Glomerular visceral epithelial cell (primary cell): ENCODE measurements around the gene BPNT1.
"Not testable (repeated sequence)": the region's sequence is repeated elsewhere in the genome, so short reads cannot be mapped to it uniquely, and the experiment has no call there.

Source experiments
- DNase-seq: peaks from one replicate; pipeline ENCODE4 v3.0.0-alpha.2; 2016; ENCODE audit errors: extremely low spot score

The BPNT1 gene, protein sequence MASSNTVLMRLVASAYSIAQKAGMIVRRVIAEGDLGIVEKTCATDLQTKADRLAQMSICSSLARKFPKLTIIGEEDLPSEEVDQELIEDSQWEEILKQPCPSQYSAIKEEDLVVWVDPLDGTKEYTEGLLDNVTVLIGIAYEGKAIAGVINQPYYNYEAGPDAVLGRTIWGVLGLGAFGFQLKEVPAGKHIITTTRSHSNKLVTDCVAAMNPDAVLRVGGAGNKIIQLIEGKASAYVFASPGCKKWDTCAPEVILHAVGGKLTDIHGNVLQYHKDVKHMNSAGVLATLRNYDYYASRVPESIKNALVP

DNA sequence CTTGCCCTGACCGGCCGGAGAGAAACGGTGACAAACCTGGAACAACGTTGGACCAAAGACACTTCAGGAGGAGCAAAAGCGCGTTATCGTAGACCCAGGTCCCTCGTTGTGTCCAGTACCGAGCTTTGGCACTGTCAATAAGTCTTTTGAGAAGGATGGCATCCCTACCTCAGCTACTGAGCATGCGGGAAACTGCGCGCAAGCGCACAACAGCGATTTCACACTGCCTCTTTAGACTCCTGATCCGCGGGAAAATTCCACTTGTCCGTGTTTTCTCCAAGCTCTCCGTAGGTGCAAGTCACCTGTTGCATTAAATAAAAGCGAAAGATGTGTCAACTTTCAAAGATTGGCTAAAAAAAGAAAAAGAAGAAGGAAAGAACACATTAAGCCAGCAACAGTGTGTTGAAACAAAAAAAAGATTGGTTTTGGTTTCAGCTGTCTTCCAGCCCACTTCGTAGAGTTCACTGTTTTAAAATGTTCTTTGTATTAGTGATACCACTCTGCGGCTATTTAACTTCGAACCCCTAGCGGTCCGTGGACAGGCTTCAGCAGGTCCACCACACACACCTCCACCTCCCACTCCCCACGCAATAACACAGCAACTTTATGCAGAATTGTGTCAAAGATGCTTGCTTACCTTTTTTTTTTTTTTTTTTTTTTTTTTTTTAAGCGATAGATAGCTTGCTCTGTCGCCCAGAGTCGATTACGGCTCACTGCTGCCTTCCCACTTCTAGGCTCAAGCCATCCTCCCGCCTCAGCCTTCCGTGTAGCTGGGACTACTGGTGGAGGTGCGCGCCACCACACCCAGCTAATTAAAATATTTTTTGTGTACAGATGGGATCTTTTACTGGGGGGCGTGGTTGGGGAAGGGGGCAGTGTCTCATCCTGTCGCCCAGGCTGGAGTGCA is at the start of gene BPNT1:
BPNT1 (minus strand) TSS at position 139 of the 907 bp plus-strand sequence. CDS start 9,942 bp downstream, outside the sequence.
- peak; percentile 97 for DNase-seq

DNA sequence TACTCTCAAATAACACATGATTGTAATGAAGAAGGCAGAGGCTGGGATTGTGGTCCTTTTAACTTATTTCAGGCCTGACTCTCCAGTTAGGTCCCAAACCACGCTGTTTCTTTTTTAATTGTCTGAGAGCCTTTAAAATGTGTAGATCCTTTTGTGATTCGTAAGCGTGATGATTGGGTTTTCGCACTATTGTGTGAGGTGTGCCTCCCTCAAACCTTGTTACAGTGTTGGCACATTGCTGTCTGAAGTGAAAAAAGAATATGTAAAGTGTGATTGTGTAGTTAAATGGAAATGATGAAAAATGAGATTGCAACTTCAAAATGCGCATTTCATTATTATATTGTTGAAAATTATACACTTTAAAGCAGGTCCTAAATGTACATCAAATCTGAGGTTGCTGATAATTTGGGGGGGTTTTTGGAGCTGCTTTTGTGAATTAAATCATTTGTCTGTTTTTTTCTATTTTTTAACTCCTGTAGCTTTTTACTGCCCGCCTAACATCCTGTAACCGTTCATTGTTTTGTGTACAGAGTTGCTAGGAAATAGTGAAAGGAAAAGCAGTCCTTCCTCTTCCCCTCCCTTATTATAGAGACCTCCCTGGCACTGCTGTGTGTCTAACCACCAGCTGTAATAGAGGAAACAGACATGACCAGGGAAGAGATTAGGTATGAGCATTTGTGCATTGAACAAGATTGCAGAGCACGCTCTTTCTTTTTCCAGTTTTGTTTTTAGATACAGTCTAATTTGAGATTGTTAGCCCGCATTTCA is 47.6 kb upstream of the BPNT1 start:
- no peak for DNase-seq

DNA sequence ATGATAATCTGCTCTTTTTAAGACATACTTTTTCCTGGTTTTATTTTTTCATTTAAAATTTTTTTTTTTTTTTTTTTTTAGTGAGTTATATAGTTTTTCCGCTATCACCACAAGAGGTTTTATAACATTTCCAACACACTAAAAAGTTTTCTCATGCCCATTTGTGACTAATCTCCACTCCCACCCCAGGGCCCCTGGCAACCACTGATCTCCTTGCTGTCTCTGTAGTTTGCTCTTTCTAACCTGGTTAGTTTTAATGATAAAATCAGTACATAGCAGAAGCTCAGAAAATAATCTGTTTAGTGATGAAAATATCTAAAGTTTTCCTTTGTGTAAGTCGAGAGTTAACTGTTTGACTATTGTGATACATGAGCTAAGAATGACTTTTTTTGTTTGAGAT is 46.2 kb upstream of the BPNT1 start:
- DNase-seq: no peak

DNA sequence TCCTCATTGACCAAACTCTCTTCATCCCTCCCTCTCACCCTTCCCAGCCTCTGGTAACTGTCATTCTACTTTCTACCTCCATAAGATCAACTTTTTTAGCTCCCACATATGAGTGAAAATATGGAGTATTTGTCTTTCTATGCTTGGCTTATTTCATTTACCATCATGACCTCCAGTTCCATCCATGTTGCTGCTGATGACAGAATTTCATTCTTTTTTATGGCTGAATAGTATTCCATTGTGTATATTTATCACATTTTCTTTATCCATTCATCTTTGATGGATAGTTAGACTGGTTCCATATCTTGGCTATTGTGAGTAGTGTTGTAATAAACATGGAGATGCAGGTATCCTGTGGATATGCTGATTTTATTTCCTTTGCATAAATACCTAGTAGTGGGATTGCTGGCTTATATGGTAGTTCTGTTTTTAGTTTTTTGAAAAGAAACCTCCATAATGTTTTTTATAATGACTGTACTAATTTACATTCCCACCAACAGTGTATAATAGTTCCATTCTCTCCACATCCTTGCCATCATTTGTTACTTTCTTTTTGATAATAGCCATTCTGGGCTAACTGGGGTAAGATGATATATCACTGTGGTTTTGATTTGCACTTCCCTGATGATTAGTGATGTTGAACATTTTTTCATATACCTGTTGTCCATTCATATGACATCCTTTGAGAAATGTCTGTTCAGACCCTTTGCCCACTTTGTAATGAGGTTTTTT is 40.1 kb upstream of the BPNT1 start:
- DNase-seq: no peak

DNA sequence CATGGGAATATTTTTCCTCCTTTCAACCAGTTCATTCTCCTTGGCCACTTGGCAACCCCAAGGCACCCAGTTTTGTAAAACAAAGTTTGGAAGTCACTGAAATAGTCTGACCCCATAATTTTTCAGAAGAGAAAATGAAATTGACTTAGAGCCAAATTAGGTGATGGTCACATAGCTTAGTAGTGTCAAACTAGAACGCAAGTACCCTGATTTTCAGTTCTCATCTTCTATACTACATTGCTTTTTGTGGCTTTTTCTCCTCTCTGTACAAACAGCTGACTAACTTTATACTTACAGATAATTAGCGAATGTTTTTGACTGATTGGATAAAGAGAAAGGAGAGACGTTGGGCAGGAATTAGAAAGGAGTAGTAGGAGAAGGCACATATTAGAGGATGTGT is 37.5 kb upstream of the BPNT1 start:
- DNase-seq: no peak

DNA sequence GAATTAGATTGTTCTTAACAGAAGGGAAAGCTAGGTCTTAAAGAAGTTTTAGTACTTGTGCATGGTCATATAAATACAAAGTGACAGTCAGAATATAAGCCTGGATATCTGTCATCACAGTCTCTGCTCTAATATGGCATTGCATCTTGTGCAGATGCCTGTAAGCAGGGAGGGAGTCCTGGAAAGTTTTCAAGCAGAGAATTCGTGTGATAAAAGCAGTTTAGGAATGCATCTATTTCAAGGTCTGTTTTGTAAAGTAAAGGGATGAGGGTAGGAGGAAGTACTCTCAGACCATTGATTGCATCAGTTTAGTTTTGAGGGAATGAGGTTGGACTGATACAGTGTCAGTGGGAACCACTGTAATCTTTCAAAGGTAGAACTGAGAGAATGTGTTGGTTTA is 35.0 kb upstream of the BPNT1 start:
- DNase-seq: no peak

DNA sequence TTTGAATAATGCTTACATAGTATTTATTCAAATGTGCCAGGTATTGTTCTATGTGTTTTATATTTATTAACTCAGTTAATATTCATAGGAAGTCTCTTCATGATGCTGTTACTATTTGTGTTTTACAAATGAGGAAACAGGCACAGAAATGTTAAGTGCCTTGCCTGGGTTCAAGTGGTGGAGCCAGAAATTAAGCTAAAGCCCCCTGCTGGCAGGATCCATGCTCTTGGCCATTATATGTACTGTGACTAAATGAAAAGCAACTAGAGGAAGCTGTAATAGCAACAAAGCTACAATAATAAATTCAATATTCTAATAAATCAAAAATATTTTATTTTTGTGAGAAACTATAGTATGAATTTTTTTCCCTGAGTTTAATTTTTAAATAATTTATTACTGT is 34.3 kb upstream of the BPNT1 start:
- peak; percentile 3 for DNase-seq

DNA sequence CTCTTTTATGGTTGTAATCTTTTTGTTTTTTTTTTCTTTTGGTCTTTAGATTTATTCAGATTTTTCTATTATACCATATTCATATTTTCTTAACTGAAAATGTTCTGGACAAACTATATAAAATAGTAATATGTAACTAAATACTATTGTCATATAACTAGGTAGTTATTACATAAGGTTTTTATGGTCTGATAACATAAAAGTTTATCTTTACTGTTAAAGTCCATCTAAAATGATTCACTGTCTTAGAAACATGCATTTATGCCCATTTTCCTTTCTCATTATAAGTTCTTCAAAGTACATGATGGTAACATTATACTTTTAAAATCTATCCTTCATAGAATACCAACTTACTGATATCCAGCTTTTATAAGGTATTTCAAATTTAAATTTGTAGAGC is 33.5 kb upstream of the BPNT1 start:
- DNase-seq: no peak

DNA sequence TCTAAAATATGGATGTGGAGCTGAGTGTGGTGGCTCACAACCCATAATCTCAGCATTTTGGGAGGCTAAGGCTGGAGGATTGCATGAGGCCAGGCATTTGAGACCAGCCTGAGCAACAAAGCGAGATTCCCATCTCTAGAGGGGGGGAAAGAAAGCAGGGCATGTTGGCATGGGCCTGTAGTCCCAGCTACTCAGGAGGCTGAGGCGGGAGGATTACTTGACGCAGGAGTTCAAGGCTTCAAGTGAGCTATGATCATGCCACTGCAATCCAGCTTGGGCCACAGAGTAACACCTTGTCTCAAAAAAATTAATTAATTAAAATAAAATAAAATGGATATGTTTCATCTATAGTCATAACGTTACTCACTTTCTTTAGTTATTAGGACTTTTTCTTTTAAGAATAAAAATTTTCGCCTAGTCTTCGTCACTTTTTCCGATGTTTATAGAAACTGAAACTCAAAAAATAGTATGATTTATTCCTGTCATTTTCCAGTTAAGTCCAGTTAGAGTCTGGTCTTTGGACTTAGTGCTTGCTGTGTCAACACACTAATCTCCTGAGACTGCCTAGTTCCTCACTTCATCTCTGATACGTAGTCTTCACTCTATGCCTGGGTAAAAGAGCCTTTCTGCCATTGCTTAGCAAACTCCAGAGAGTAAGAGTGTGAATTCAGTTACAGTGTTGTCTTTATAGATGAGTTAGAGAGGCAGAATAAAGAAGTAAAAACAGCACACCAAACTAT is 32.4 kb upstream of the BPNT1 start:
- DNase-seq: no peak

DNA sequence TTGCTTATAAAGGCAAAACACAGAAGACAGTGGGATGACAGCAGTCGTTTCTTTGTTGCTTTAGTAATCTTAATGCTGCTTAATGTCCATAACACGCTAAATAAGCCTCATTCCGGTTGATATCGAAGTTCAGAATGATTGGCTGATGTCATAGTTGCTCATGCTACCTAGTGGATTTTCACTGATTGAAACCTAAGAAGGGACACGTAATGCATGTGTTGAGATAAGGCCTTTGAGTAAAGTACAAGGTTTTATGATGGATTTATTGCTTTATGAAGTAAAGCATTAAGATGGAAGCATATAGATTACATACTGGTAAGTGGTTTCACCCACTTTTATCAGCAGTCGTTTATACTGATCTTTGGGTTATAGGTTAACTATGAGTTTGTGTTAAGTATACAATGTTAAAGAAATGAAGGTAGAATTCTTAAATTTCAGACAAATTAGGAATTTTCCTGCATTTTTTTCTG is 29.5 kb upstream of the BPNT1 start:
- DNase-seq: no peak

DNA sequence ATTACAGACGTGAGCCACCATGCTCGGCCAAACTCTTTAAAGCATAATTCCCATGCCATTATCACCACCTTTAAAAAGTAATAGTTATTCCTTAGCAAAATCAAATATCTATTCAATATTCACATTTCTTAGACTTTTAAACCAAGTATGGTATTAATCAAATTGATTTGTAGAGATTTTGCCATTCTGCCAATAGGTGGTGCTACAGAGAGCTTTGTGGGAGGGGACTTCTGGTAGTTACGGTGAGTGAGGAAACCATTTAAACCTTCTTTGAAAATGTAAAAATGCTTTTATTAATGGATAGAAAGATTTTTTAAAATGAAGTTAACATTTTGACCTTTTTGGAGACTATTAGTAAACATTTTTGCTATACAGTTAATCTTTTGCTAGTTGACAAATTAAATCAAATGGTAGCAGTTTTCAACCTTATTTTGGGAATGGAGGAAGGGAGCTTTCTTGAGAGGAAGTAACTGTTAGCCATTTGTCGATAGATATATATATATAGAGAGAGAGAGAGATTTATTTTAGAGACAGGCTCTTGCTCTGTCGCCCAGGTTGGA is 23.6 kb upstream of the BPNT1 start:
- peak; percentile 15 for DNase-seq

DNA sequence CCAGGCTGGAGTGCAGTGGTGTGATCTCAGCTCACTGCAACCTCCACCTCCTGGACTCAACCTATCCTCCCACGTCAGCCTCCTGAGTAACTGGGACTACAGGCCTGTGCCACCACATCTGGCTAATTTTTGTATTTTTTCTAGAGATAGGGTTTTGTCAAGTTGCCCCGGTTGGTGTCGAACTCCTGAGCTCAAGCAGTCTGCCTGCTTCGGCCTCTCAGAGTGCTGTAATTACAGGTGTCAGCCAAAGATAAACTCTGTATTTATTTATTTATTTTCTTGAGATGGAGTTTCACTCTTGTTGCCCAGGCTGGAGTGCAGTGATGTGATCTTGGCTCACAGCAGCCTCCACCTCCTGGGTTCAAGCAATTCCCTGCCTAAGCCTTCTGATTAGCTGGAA is 23.0 kb upstream of the BPNT1 start:
- DNase-seq: not testable (repeated sequence)

DNA sequence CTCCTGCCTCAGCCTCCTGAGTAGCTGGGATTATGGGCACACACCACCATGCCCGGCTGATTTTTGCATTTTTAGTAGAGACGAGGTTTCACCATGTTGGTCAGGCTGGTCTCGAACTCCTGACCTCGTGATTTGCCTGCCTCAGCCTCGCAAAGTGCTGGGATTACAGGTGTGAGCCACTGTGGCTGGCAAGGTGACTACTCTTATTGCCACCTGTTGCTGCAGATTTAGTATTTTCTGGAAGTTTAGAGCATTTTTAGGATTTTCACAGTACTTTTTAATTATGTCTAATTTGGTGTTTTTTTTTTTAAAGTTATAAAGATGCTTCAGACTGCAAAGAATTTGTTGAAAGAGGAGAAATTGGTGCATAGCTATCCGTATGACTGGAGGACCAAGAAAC is 20.9 kb upstream of the BPNT1 start:
- not testable (repeated sequence) for DNase-seq

DNA sequence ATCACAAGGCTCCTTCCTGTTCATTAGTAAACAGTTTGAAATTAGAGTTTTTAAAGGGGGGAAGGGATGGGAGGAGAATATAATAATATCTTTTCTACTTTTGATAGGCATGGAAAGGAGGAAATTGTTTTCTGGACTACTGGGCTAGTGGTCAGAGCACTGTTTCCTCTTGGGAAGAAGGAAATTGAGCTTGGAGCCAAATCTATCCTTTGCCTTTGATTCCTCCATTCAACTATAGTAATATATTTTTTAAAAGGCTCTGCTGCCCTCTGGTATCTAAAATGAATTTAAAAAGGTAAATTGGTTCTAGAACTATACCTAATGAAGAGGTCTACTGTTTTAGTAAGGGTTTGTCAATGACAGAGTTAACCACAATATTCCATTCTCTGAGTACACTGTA is 10.2 kb upstream of the BPNT1 start:
- no peak for DNase-seq

DNA sequence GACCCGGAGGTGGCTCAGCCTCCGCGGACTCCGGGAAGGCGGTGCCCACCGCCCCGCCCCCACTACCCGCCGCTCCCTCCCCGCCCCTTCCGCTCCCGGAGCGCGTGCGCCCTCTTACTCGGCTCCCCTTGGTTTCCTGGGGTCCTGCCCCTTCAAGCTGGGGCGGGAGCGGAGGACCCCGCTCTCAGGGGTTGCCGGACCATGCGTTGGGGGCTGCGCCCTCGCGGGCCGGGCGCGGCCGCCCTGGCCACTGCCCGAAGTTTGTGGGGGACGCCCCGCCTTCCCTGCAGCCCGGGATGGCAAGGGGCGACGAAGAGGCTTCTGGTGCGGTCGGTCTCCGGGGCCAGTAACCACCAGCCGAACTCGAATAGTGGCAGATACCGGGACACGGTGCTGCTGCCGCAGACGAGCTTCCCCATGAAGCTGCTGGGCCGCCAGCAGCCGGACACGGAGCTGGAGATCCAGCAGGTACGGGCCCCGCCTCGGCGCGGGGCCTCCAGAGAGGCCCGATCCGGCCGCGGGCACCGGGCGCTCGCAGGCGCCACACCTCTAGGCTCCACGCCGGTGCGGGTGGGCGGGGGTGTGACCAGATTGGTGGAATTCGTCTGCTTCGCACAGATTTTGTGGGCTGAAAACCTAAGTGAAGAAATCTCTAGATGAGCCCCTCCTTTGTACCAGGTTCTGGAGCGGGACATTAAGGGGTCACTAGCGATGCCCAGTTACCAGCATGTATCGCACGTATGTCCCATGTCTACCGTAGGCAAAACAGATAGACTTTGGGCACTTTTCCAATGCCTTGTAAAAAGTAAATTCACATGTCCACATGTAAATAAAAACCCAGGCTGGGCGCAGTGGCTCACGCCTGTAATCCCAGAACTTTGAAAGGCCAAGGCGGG is 4.7 kb upstream of the BPNT1 start, which contains the start of gene IARS2:
IARS2 (plus strand) TSS at position 117 of the 896 bp plus-strand sequence; CDS start at position 202, 85 bp downstream.
- DNase-seq: peak; percentile 92

DNA sequence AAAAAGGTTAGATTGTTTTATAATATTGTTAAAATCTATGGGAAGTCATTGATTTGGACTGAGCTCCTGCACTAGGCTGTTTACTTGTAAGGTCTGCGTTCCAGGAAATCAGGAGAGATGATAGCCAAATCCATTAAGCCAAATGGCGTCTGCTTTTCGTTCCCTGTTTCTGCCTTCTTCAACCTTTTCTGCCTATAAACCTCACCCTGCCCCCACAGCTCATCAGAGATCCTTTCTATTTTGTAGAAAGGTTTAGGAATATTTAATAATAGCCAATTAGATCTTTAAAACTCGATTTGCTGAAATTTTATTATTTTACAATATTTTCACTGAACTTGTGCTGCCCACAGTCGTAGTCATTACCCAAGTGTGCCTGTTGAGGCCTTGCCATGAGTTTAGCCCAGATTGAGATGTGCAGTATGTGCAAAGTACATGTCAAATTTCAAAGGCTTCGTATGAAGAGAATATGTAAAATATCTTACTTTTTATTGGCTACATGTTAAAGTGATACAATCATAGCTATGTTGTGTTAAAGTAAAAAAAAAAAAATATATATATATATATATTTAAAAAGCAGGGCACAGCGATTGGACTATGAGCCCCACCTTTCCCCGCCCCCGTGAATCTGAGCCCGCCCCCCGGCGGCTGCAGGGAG is 3.9 kb upstream of the BPNT1 start:
- no peak for DNase-seq

DNA sequence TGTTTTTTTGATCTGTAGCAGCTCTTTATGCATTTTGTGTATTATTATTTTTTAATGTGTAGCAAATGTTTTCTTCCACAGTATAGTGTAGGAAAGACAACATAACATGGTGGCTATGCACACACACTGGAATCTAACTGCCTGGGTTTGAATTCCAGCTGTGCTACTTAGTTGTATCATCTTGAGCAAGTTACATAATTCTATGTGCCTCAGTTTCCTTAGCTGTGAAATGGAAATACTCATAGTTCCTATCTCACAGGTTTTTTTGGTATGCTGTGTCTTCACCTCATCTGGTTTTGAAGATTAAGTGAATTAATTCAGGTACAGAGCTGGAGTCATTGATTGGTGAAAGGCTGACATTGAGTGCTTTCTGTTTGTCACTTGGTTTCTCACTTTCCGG is 3.1 kb upstream of the BPNT1 start:
- DNase-seq: no peak

DNA sequence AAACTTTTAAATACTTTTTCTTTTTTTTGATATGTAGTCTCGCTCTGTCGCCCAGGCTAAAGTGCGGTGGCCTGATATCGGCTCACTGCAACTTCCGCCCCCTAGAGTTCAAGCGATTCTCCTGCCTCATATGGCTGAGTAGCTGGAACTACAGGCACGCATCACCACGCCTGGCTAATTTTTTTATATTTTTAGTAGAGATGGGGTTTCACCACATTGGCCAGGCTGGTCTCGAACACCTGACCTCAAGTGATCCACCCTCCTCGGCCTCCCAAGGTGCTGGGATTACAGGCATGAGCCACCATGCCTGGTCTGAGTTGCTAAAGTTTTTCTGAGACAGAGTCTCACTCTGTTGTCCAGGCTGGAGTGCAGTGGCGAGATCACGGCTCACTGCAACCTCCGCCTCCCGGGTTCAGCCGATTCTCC is 3.3 kb downstream of the BPNT1 start:
- DNase-seq: not testable (repeated sequence)

DNA sequence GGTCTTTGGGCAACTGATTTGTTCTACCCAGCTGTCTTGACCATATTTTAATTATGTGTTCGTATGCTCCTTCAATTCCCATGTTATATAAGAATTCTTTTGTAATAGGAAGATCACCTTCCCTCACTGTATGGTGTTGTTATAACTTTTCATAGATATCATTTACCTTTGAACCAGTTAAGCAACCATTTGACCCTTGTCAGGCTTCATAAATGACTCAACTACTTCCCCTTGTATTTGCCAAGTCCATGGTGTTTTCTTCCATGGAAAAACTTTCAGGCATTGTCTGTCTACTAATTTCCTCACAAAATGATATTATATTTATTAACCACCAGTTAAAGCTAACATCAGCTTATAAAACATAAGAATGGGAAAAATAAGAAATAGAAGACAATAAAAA is 5.1 kb downstream of the BPNT1 start:
- no peak for DNase-seq
